ENCODE data around the gene ABI3. TPM values are rescaled to one million over a fixed set of nuclear protein-coding genes. Genes with fewer than 3 reads are reported as not detected.

Gene ABI3
- total and polyA plus RNA-seq, 9 of the 15 experiments (the other 6 are each of a cell fraction or from before 2014, with no cell fraction given): not detected

DNA sequence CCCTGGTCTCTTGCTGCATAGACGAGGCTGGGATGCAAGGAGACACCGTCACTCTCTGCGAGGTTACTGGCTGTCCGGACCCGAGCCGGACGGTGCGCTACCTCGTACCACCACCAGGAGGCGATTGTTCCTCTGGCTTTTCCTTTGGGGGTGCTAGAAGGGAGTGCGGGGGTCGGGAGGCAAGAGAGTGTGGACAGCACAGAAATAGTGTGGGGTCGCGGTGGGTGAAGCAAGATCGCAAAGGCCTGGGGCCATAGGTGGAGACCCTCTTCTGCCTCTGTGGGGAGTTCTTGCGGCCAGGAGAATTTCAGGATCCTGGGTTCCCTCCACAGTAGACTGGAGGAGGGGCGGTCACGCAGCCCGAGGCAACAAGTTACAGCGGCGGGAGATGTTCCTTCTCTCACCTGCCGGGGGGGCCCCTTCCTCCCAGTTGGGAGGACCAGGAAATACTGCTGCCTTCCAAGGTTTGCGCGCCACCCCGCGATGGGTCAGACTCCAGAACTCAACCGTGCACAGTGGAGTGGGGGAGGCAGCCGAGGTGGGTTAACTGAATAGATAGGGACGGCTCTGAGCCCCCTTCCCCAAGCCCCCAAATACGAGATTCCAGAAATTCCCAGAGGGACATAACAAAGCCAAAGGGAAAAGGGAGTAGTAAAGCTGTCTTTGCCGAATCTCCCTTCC lies 13.2 kb downstream of the ABI3 start:
- BruUV-seq (replicated peaks): no TSS peak
- Histone ChIP-seq H3K4me2 (ENCODE audit: insufficient read depth, low read length) (no peak overlapping the region; the same call in 1 of the 2 replicates), H3K9me1 (ENCODE audit: control insufficient read depth, insufficient read depth, low read length) (no peaks in the 10 kb centered on the region), H3K36me3 (ENCODE audit: control insufficient read depth, insufficient read depth, low read length) (no peaks in the 10 kb centered on the region), H3K27me3 (ENCODE audit: control insufficient read depth in 2 of 2, insufficient read depth in 2 of 2, low read length in 2 of 2) (peaks cover 0 to 53% of the 10 kb centered on the region in 2 experiments; a peak in 3 of 5 replicates), H3K79me2 (ENCODE audit: control insufficient read depth, insufficient read depth, low read length) (no peaks in the 10 kb centered on the region), H2AFZ (ENCODE audit: low read depth, low read length) (no peak overlapping the region), H3K4me1 (replicated peaks in 1 of 2; ENCODE audit: control insufficient read depth in 2 of 2, insufficient read depth in 2 of 2, low read length in 2 of 2) (peaks cover 0 to 29% of the 10 kb centered on the region in 2 experiments; a peak in 3 of 5 replicates), H3K27ac (ENCODE audit: extremely low read depth, low read depth, low read length) (no peak overlapping the region), H3K4me3 (no peak overlapping the region), H3K9me3 (replicated peaks; ENCODE audit: control insufficient read depth, insufficient read depth, low read depth, low read length) (no peaks in the 10 kb centered on the region; the same call in 1 of the 2 replicates), H3K9ac (ENCODE audit: insufficient read depth in 1 of 2, low read depth in 2 of 2, low read length in 2 of 2) (no peak overlapping the region), H4K20me1 (replicated peaks; ENCODE audit: control insufficient read depth, insufficient read depth, low read length) (no peaks in the 10 kb centered on the region)
- 17% methylated on average over 27 of the region's 31 CpGs for WGBS (ENCODE audit: insufficient coverage, low coverage, missing lambda C conversion rate)
- ATAC-seq (peak; percentile 78), FAIRE-seq (peak; percentile 72), DNase-seq (ENCODE audit: extremely low read depth in 1 of 4, low spot score in 3 of 4) (peak; percentile 63 to 74 (median 70))
- CTCF ChIA-PET (ENCODE audit: low intra/inter-chr PET ratio): interaction anchor here (0.6 to 1.3 kb wide), 3 partner anchors 67 to 333 kb away, joined by 3 to 4 read pairs (median 4); no protein-coding TSS in a partner anchor
- intact Hi-C loops (cut with micrococcal nuclease): loop anchor here (5.0 kb wide), 1 partner anchor 69 kb away; no protein-coding TSS in a partner anchor
- in situ Hi-C loops (cut with MboI): no loop called here
- POLR2A ChIA-PET: interaction anchor here (1.7 kb wide), 1 partner anchor 9 kb away, joined by 3 read pairs; no protein-coding TSS in a partner anchor
- TF ChIP-seq RB1 (IDR thresholded peaks at IDR 0.05; ENCODE audit: low read depth) (0 out of 2 replicates have a peak, but pooled peaks have one; percentile 29), PHF21A (IDR thresholded peaks at IDR 0.05; ENCODE audit: borderline replicate concordance, low read depth) (no peak), MECOM (CRISPR knock-in tag; IDR thresholded peaks at IDR 0.05) (no peak), KLF16 (IDR thresholded peaks at IDR 0.05) (no peak; the same call in 1 of the 2 replicates), NR3C1 (CRISPR knock-in tag; IDR thresholded peaks at IDR 0.05) (no peak)
- TF ChIP-seq, protein P1, sequence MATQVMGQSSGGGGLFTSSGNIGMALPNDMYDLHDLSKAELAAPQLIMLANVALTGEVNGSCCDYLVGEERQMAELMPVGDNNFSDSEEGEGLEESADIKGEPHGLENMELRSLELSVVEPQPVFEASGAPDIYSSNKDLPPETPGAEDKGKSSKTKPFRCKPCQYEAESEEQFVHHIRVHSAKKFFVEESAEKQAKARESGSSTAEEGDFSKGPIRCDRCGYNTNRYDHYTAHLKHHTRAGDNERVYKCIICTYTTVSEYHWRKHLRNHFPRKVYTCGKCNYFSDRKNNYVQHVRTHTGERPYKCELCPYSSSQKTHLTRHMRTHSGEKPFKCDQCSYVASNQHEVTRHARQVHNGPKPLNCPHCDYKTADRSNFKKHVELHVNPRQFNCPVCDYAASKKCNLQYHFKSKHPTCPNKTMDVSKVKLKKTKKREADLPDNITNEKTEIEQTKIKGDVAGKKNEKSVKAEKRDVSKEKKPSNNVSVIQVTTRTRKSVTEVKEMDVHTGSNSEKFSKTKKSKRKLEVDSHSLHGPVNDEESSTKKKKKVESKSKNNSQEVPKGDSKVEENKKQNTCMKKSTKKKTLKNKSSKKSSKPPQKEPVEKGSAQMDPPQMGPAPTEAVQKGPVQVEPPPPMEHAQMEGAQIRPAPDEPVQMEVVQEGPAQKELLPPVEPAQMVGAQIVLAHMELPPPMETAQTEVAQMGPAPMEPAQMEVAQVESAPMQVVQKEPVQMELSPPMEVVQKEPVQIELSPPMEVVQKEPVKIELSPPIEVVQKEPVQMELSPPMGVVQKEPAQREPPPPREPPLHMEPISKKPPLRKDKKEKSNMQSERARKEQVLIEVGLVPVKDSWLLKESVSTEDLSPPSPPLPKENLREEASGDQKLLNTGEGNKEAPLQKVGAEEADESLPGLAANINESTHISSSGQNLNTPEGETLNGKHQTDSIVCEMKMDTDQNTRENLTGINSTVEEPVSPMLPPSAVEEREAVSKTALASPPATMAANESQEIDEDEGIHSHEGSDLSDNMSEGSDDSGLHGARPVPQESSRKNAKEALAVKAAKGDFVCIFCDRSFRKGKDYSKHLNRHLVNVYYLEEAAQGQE (IDR thresholded peaks at IDR 0.05; ENCODE audit: borderline replicate concordance): peak; percentile 72
- TF ChIP-seq, protein P1 (CRISPR knock-in tag; IDR thresholded peaks at IDR 0.05; ENCODE audit: low read depth): no peak
- TF ChIP-seq, protein P2, sequence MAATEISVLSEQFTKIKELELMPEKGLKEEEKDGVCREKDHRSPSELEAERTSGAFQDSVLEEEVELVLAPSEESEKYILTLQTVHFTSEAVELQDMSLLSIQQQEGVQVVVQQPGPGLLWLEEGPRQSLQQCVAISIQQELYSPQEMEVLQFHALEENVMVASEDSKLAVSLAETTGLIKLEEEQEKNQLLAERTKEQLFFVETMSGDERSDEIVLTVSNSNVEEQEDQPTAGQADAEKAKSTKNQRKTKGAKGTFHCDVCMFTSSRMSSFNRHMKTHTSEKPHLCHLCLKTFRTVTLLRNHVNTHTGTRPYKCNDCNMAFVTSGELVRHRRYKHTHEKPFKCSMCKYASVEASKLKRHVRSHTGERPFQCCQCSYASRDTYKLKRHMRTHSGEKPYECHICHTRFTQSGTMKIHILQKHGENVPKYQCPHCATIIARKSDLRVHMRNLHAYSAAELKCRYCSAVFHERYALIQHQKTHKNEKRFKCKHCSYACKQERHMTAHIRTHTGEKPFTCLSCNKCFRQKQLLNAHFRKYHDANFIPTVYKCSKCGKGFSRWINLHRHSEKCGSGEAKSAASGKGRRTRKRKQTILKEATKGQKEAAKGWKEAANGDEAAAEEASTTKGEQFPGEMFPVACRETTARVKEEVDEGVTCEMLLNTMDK (IDR thresholded peaks at IDR 0.05; ENCODE audit: borderline replicate concordance, insufficient read depth, low read depth, low read length, poor library complexity, severe bottlenecking): peak; percentile 45
- TF ChIP-seq, protein P3, sequence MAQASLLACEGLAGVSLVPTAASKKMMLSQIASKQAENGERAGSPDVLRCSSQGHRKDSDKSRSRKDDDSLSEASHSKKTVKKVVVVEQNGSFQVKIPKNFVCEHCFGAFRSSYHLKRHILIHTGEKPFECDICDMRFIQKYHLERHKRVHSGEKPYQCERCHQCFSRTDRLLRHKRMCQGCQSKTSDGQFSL (CRISPR knock-in tag; IDR thresholded peaks at IDR 0.05): peak; percentile 65; the same call in 1 of the 2 replicates
- TF ChIP-seq, protein P3 (tag; IDR thresholded peaks at IDR 0.05): peak in 1 of 2 experiments; percentile 51; a peak in 1 of 4 replicates

Measured in K562 (cell line).